HepG2 (cell line): Measurements from ENCODE around the gene EMILIN1. TPM values are rescaled to one million over a fixed set of nuclear protein-coding genes. Genes with fewer than 3 reads are reported as not detected.

Experiments used
- ESRRA ChIP-seq: sonication (generic); formaldehyde crosslinking; IDR thresholded peaks from 2 replicates; pipeline ENCODE4 v1.5.1; 2020; ENCODE audit warnings: mild to moderate bottlenecking, low read depth, missing genetic modification reagents
- MXD4 ChIP-seq: IDR thresholded peaks from 2 replicates; pipeline ENCODE4 v1.6.1; 2016; ENCODE audit warnings: mild to moderate bottlenecking, missing biosample characterization, missing genetic modification reagents
- MYC ChIP-seq: sonication (generic); formaldehyde crosslinking; IDR thresholded peaks from 2 replicates; pipeline ENCODE4 v1.9.0; 2021; ENCODE audit warnings: missing genetic modification reagents, borderline replicate concordance
- NCOA2 ChIP-seq: sonication (generic); formaldehyde crosslinking; IDR thresholded peaks from 2 replicates; pipeline ENCODE4 v1.8.0; 2022; ENCODE audit warnings: inconsistent platforms
- SMYD3 ChIP-seq: sonication (generic); formaldehyde crosslinking; IDR thresholded peaks from 2 replicates; pipeline ENCODE4 v1.8.1; 2023; ENCODE audit warnings: mild to moderate bottlenecking, missing genetic modification reagents
- THAP8 ChIP-seq: sonication (generic); formaldehyde crosslinking; IDR thresholded peaks from 2 replicates; pipeline ENCODE4 v1.5.1; 2020; ENCODE audit warnings: missing genetic modification reagents, mild to moderate bottlenecking, borderline replicate concordance
- ZBTB40 ChIP-seq, 2 experiments: fragments of 450-650 bp in 1 of 2; sonication (generic) in 1 of 2; formaldehyde crosslinking in 1 of 2; IDR thresholded peaks; 2 replicates each; pipeline versions ENCODE4 v1.6.1 to v1.8.0; 2016 to 2022; ENCODE audit warnings: antibody characterized with exemption in 1 of 2, mild to moderate bottlenecking in 1 of 2, missing genetic modification reagents in 1 of 2
- ZNF329 ChIP-seq: sonication (generic); formaldehyde crosslinking; IDR thresholded peaks from 2 replicates; pipeline ENCODE4 v1.9.0; 2021; ENCODE audit warnings: low read depth, mild to moderate bottlenecking, missing genetic modification reagents
- ZNF335 ChIP-seq: sonication (generic); formaldehyde crosslinking; IDR thresholded peaks from 2 replicates; pipeline ENCODE4 v1.4.0; 2020; ENCODE audit warnings: missing genetic modification reagents
- ZNF337 ChIP-seq: sonication (generic); formaldehyde crosslinking; IDR thresholded peaks from 2 replicates; pipeline ENCODE4 v1.5.1; 2020; ENCODE audit warnings: missing genetic modification reagents, low read depth, mild to moderate bottlenecking, borderline replicate concordance
- ZNF782 ChIP-seq: sonication (generic); formaldehyde crosslinking; IDR thresholded peaks from 2 replicates; pipeline ENCODE4 v1.4.0; 2020; ENCODE audit warnings: missing genetic modification reagents, mild to moderate bottlenecking, borderline replicate concordance
- polyA plus RNA-seq, 8 experiments: library from polyadenylated mRNA; depleted of rRNA in 3 of 8; stranded (reverse) in 7 of 8; unstranded in 1 of 8; fragments of >200 nt; fragmentation: Illumina TruSeq in 4 of 8; extraction: Trizol in 4 of 8; gene quantifications; 2 replicates each; pipeline versions ENCODE4 v1.2.1 to v1.2.3, GENCODE V29; 2011 to 2016; ENCODE audit warnings: low read depth in 4 of 8, missing spikeins in 1 of 8, mixed read lengths in 1 of 8; ENCODE audit not compliant: insufficient read depth in 1 of 8
- total RNA-seq, 5 experiments: library from RNA; depleted of rRNA; stranded (reverse); fragments of >200 nt; fragmentation: Illumina TruSeq; extraction: Trizol; gene quantifications; 2 replicates each; pipeline ENCODE4 v1.2.3, GENCODE V29; 2016; ENCODE audit warnings: low read depth in 1 of 5
- TF ChIP-seq, protein P1 (sequence below): sonication (generic); formaldehyde crosslinking; IDR thresholded peaks from 2 replicates; pipeline ENCODE4 v1.5.1; 2020; ENCODE audit warnings: missing genetic modification reagents, mild to moderate bottlenecking, borderline replicate concordance
- TF ChIP-seq, protein P2 (sequence below): sonication (generic); formaldehyde crosslinking; conservative IDR thresholded peaks from 2 replicates; pipeline ENCODE4 v1.8.1; 2023; ENCODE audit warnings: missing genetic modification reagents

EMILIN1 gene
- total and polyA plus RNA-seq, 2 of the 13 experiments (the other 11 are each of a cell fraction or from before 2014, with no cell fraction given), result 8.1 to 9.7 TPM

- TF ChIP-seq ESRRA (CRISPR knock-in tag), result no peak
- TF ChIP-seq MXD4 (CRISPR knock-in tag), result peak; percentile 6; the same call in 1 of the 2 replicates
- TF ChIP-seq MYC, result peak; percentile 80; the same call in 1 of the 2 replicates
- 0 out of 2 replicates have a peak, but pooled peaks have one; percentile 7 for TF ChIP-seq THAP8 (CRISPR knock-in tag)
- no peak for TF ChIP-seq ZNF337 (CRISPR knock-in tag)
- TF ChIP-seq NCOA2 (CRISPR knock-in tag), result 0 out of 2 replicates have a peak, but pooled peaks have one; percentile 10
- no peak for TF ChIP-seq ZNF335 (CRISPR knock-in tag)
- TF ChIP-seq ZBTB40 (IDR thresholded peaks at IDR 0.05), result no peak
- TF ChIP-seq ZBTB40 (CRISPR knock-in tag; IDR thresholded peaks at IDR 0.05), result 0 out of 2 replicates have a peak, but pooled peaks have one; percentile 12
- TF ChIP-seq ZNF782, result peak; percentile 52; the same call in 1 of the 2 replicates
- peak; percentile 17; the same call in 1 of the 2 replicates for TF ChIP-seq ZNF329 (CRISPR knock-in tag)
- no peak for TF ChIP-seq SMYD3 (CRISPR knock-in tag)
- TF ChIP-seq, protein P1, sequence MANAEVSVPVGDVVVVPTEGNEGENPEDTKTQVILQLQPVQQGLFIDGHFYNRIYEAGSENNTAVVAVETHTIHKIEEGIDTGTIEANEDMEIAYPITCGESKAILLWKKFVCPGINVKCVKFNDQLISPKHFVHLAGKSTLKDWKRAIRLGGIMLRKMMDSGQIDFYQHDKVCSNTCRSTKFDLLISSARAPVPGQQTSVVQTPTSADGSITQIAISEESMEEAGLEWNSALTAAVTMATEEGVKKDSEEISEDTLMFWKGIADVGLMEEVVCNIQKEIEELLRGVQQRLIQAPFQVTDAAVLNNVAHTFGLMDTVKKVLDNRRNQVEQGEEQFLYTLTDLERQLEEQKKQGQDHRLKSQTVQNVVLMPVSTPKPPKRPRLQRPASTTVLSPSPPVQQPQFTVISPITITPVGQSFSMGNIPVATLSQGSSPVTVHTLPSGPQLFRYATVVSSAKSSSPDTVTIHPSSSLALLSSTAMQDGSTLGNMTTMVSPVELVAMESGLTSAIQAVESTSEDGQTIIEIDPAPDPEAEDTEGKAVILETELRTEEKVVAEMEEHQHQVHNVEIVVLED, result no peak
- TF ChIP-seq, protein P2, sequence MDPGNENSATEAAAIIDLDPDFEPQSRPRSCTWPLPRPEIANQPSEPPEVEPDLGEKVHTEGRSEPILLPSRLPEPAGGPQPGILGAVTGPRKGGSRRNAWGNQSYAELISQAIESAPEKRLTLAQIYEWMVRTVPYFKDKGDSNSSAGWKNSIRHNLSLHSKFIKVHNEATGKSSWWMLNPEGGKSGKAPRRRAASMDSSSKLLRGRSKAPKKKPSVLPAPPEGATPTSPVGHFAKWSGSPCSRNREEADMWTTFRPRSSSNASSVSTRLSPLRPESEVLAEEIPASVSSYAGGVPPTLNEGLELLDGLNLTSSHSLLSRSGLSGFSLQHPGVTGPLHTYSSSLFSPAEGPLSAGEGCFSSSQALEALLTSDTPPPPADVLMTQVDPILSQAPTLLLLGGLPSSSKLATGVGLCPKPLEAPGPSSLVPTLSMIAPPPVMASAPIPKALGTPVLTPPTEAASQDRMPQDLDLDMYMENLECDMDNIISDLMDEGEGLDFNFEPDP, result 0 out of 2 replicates have a peak, but pooled peaks have one; percentile 64
Measured at GRCh38 chr2:27049422-27050280, 28.8 kb upstream of the EMILIN1 start (continued).
